Measurements from ENCODE around the gene MYL4. TPM values are rescaled to one million over a fixed set of nuclear protein-coding genes. Genes with fewer than 3 reads are reported as not detected.

The MYL4 gene
- total and polyA plus RNA-seq, 10 of the 15 experiments (the other 5 are each of a cell fraction or from before 2014, with no cell fraction given) = 0.23 to 1.6 (median 0.58) TPM; not detected in 3

DNA sequence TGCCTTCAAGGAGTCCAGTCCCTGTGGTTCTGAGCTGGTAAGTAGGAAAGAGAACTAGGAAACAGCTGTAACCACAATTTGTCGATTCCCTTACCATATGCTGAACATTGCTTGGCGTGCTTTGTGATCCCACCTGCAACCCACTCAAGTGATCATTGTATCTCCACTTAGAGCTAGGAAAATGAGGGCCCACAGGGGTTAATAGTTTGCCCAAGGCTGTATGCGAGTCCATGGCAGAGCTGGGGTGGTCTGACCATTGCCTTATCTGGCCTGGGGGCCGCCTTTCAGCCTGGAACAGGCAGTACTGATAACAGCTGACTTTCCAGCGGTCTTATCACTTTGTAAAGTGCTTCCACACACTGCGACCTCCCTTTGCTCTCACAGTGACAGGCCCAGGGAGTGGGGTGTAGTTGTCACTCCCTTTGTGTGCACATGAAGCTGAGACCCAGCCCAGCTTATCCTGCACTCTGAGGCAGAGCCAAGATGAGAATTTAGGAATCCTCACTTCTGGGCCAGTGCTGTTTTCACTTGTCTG, 9.8 kb downstream of the MYL4 start:
- ChIA-PET CTCF (interaction anchor here (1.2 to 2.8 kb wide), 4 partner anchors 10 to 104 kb away, joined by 4 to 20 read pairs (median 6); partner anchors contain the start of gene EFCAB13), SMC1A (ENCODE audit: uncharacterized antibody, unreplicated experiment) (interaction anchor here (1.0 to 4.8 kb wide), 6 partner anchors 9 to 97 kb away, joined by 3 to 46 read pairs (median 8); partner anchors contain the start of gene MYL4), RAD21 (ENCODE audit: unreplicated experiment) (interaction anchor here (2.0 to 2.5 kb wide), 2 partner anchors 10 to 12 kb away, joined by 10 to 13 read pairs; no protein-coding TSS in a partner anchor), POLR2A (interaction anchor here (1.8 kb wide), 1 partner anchor 12 kb away, joined by 6 read pairs; no protein-coding TSS in a partner anchor)
- intact Hi-C loops (cut with micrococcal nuclease; ENCODE audit: unreplicated experiment) = no loop called here
- Histone ChIP-seq H2AFZ (ENCODE audit: control insufficient read depth, low read depth, low read length) (peak overlapping the region; percentile 82), H3K4me2 (ENCODE audit: control insufficient read depth, insufficient read depth) (peak overlapping the region; percentile 67), H4K20me1 (ENCODE audit: control insufficient read depth, insufficient read depth) (no peaks in the 10 kb centered on the region), H3K27me3 (replicated peaks in 1 of 2; ENCODE audit: control insufficient read depth in 2 of 2, insufficient read depth in 2 of 2, low read length in 1 of 2) (no peaks in the 10 kb centered on the region), H3K79me2 (ENCODE audit: control insufficient read depth, insufficient read depth, low read length) (no peaks in the 10 kb centered on the region), H3K36me3 (ENCODE audit: control insufficient read depth in 2 of 2, insufficient read depth in 2 of 2, low read length in 1 of 2) (no peaks in the 10 kb centered on the region), H3K4me1 (ENCODE audit: control insufficient read depth, insufficient read depth, low read length) (peaks cover 9% of the 10 kb centered on the region), H3K9me3 (replicated peaks; ENCODE audit: control insufficient read depth, insufficient read depth, low read length) (no peaks in the 10 kb centered on the region; the same call in 2 of the 3 replicates), H3K9ac (ENCODE audit: control insufficient read depth, insufficient read depth, low read length) (no peak overlapping the region), H3K27ac (ENCODE audit: control insufficient read depth, insufficient read depth) (no peak overlapping the region), H3K4me3 (0 out of 2 replicates have a peak overlapping the region, but pooled peaks have one; percentile 19)
- no TSS peak for BruUV-seq (replicated peaks)
- peak; percentile 20; the same call in 1 of the 2 replicates for TF ChIP-seq EED (IDR thresholded peaks at IDR 0.05; ENCODE audit: low read depth)
- TF ChIP-seq RUNX3 (IDR thresholded peaks at IDR 0.05; ENCODE audit: low read length) = peak; percentile 81
- TF ChIP-seq CBX5 (IDR thresholded peaks at IDR 0.05; ENCODE audit: low read depth) = no peak
- TF ChIP-seq IKZF2 (IDR thresholded peaks at IDR 0.05) = 0 out of 4 replicates have a peak, but pooled peaks of 1 of the 2 experiments have one; percentile 23
- TF ChIP-seq CBFB (IDR thresholded peaks at IDR 0.05; ENCODE audit: low read depth) = peak; percentile 26; the same call in 1 of the 2 replicates
- TF ChIP-seq, protein P1, sequence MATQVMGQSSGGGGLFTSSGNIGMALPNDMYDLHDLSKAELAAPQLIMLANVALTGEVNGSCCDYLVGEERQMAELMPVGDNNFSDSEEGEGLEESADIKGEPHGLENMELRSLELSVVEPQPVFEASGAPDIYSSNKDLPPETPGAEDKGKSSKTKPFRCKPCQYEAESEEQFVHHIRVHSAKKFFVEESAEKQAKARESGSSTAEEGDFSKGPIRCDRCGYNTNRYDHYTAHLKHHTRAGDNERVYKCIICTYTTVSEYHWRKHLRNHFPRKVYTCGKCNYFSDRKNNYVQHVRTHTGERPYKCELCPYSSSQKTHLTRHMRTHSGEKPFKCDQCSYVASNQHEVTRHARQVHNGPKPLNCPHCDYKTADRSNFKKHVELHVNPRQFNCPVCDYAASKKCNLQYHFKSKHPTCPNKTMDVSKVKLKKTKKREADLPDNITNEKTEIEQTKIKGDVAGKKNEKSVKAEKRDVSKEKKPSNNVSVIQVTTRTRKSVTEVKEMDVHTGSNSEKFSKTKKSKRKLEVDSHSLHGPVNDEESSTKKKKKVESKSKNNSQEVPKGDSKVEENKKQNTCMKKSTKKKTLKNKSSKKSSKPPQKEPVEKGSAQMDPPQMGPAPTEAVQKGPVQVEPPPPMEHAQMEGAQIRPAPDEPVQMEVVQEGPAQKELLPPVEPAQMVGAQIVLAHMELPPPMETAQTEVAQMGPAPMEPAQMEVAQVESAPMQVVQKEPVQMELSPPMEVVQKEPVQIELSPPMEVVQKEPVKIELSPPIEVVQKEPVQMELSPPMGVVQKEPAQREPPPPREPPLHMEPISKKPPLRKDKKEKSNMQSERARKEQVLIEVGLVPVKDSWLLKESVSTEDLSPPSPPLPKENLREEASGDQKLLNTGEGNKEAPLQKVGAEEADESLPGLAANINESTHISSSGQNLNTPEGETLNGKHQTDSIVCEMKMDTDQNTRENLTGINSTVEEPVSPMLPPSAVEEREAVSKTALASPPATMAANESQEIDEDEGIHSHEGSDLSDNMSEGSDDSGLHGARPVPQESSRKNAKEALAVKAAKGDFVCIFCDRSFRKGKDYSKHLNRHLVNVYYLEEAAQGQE (IDR thresholded peaks at IDR 0.05; ENCODE audit: low read depth, low read length) = no peak
- DNase-seq (ENCODE audit: low read depth, low spot score) = no peak
- ATAC-seq = peak; percentile 34
- in situ Hi-C loops (cut with MboI) = no loop called here
- FAIRE-seq = no peak
- WGBS (ENCODE audit: insufficient coverage, insufficient replicate concordance, low lambda C conversion rate, missing lambda C conversion rate) = 23% methylated on average over 6 of the region's 6 CpGs

Data from GM12878 (cell line).